RWPE2 (cell line): Measurements from ENCODE around the gene SLC25A22.

Experiments used
- ATAC-seq: fragments of 200-7000 bp; cut with Tn5 transposase; 3 replicates; pipeline ENCODE4 v1.9.1; 2021; ENCODE audit warnings: low read depth
- DNase-seq: peaks from one replicate; pipeline ENCODE4 v3.0.0-alpha.2; 2020; ENCODE audit warnings: low spot score
- H3K27ac ChIP-seq: fragments of 450-650 bp; 2 replicates; pipeline ENCODE4 v1.5.1; 2017; ENCODE audit warnings: mild to moderate bottlenecking; ENCODE audit not compliant: poor library complexity, severe bottlenecking
- H3K27me3 ChIP-seq: fragments of 250-450 bp; sonication (Bioruptor Pico); 2 replicates; pipeline ENCODE4 v1.5.1; 2021; ENCODE audit warnings: mild to moderate bottlenecking, moderate library complexity; ENCODE audit not compliant: insufficient read depth, poor library complexity, severe bottlenecking
- H3K36me3 ChIP-seq: fragments of 250-450 bp; sonication (Bioruptor Pico); 2 replicates; pipeline ENCODE4 v1.5.1; 2020; ENCODE audit warnings: low read depth, mild to moderate bottlenecking, moderate library complexity
- H3K4me1 ChIP-seq: fragments of 250-450 bp; sonication (Bioruptor Pico); 2 replicates; pipeline ENCODE4 v1.5.1; 2021; ENCODE audit warnings: mild to moderate bottlenecking, moderate library complexity; ENCODE audit not compliant: insufficient read depth, poor library complexity, severe bottlenecking
- H3K4me3 ChIP-seq: fragments of 250-450 bp; sonication (Bioruptor Pico); 2 replicates; pipeline ENCODE4 v1.5.1; 2021; ENCODE audit warnings: mild to moderate bottlenecking, moderate library complexity; ENCODE audit not compliant: severe bottlenecking
- H3K9me3 ChIP-seq: fragments of 250-450 bp; sonication (Bioruptor Pico); 2 replicates; pipeline ENCODE4 v1.5.1; 2021; ENCODE audit warnings: mild to moderate bottlenecking, moderate library complexity; ENCODE audit not compliant: severe bottlenecking
- CTCF ChIP-seq: fragments of 450-650 bp; IDR thresholded peaks from one replicate; pipeline ENCODE4 v1.5.1; 2017; ENCODE audit warnings: mild to moderate bottlenecking, moderate library complexity; ENCODE audit not compliant: poor library complexity, severe bottlenecking

SLC25A22 gene

GRCh38 chr11:819129-819931, 21.2 kb upstream of the SLC25A22 start:
- Histone ChIP-seq H3K4me3 (peak overlapping the region; percentile 80), H3K36me3 (no peaks in the 10 kb centered on the region), H3K4me1 (peaks cover 15% of the 10 kb centered on the region), H3K27ac (peak overlapping the region; percentile 77), H3K9me3 (no peaks in the 10 kb centered on the region), H3K27me3 (no peaks in the 10 kb centered on the region)
- no peak for TF ChIP-seq CTCF
- no peak for DNase-seq
- ATAC-seq = peak; percentile 50

DNA sequence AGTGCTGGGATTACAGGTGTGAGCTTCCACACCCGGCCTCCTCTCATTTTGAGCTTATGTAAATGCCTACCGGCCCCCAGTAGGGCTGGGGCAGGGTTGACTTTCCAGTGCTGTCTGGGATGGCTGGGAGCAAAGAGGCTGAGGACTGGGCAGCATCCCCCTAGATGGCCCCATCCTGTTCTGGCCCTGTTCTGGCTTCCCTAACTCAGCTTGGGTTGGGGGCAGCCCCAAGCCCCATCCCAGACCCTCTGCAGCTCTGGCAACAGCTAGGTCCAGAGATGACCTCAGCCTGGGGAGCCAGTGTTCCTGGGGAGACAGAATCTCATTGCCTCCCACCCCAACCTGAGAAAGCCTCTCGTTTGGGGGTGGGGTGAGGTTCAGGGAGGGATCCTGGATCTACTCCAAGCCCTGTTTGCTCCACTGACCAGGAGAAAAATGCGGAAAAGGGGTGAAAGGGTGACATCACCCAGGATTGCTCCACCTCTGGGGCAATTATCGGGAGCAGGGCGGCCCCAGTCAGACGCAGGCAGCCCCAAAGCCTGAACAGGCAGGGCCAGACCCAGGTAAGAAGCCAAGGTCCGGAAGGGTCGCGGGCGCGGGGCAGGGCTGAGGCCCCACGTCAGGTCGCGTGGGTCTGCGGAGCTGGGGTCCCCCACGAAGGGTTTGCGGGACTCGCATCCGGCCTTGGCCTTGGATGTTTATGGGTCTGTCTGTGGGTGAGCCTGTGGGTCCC, 20.5 kb upstream of the SLC25A22 start, which contains the start of gene PNPLA2:
Gene PNPLA2, plus strand, starts transcription at position 519 of the 733 bp plus-strand sequence. CDS start 805 bp downstream, outside the sequence.
- DNase-seq (no peak), ATAC-seq (peak; percentile 26)
- no peaks in the 10 kb centered on the region for H3K9me3 ChIP-seq
- peak within 1 kb of the TSS; percentile 77 for H3K27ac ChIP-seq
- H3K36me3 ChIP-seq = peaks cover 4% of the 10 kb centered on the region
- H3K27me3 ChIP-seq = no peaks in the 10 kb centered on the region
- no peak for TF ChIP-seq CTCF
- H3K4me3 ChIP-seq = peak within 1 kb of the TSS; percentile 80
- H3K4me1 ChIP-seq = peaks cover 15% of the 10 kb centered on the region

DNA sequence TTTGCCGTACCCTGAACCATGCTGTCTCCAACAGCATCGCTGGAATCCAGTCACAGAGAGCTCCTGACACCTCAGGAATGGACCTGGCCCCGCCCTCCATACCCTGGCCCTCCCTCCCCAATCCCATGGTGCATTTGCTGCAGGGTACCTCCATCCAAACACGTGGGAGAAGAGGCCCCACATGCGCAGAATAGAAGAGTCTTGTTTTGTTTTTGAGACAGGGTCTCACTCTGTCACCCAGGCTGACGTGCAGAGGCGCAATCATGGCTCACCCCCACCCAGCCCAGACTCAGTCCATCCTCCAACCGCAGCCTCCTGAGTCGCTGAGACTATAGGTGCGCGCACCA, 18.3 kb upstream of the SLC25A22 start:
- no peak overlapping the region for H3K4me3 ChIP-seq
- peaks cover 13% of the 10 kb centered on the region for H3K4me1 ChIP-seq
- no peaks in the 10 kb centered on the region for H3K27me3 ChIP-seq
- peaks cover 25% of the 10 kb centered on the region for H3K36me3 ChIP-seq
- no peak for TF ChIP-seq CTCF
- no peak overlapping the region for H3K27ac ChIP-seq
- no peak for ATAC-seq
- no peaks in the 10 kb centered on the region for H3K9me3 ChIP-seq
- no peak for DNase-seq

DNA sequence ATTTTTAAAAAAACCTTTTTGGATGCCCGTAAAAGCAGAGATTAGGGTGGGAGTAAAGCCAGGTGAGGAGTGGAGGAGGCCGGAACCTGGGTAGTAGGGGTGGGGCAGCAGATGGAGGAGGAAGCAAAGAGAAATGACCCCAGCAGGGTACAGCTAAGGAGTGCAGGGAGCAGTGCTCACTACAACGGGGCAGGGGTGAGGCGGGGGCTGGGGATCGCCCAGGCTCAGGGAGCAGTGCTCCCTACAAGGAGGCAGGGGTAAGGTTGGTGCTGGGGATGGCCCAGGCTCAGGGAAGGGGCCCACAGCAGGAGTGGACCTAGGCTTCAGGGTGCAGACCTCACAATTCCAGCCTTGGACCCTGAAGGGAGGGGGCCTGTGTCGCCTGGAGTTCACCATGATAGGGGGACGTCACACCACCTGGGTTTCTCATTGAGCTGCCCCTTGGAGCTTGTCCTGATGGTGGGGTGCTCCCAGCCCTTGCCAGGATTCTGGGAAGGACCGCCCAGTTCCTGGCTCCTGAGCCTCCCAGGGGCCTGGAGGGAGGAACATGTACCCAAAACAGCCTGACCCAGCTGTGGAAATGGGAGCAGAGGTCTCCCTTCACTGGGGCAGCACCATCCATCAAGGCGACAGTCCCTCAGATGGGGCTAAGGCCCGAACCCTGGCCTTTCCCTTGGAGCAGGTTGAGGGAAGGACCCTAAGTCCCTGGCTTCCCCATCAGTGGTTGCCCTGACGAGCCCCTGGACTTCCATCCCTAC, 17.8 kb upstream of the SLC25A22 start:
- TF ChIP-seq CTCF = no peak
- ATAC-seq (no peak), DNase-seq (no peak)
- peaks cover 8% of the 10 kb centered on the region for H3K4me1 ChIP-seq
- no peak overlapping the region for H3K27ac ChIP-seq
- H3K9me3 ChIP-seq = no peaks in the 10 kb centered on the region
- H3K4me3 ChIP-seq = no peak overlapping the region
- H3K36me3 ChIP-seq = peaks cover 31% of the 10 kb centered on the region
- no peaks in the 10 kb centered on the region for H3K27me3 ChIP-seq
